AG04449 (cell line): Measurements from ENCODE around the gene MAN1B1.

Experiments
- CTCF ChIA-PET: fragments of 350-600 bp; formaldehyde crosslinking; extraction: SDS; loops from one replicate; lab custom pipeline; 2021; ENCODE audit warnings: antibody characterized with exemption; lab: Yijun Ruan, JAX
- POLR2A ChIA-PET: fragments of 400-600, 350-600 bp; formaldehyde crosslinking; extraction: SDS; loops from one replicate; lab custom pipeline; 2020; ENCODE audit warnings: antibody characterized with exemption, inconsistent platforms; lab: Yijun Ruan, JAX
- DNase-seq: peaks from one replicate; pipeline ENCODE4 v3.0.0-alpha.2; 2010; ENCODE audit warnings: low read depth, low spot score
- H3K4me3 ChIP-seq: 2 replicates; pipeline ENCODE4 v1.5.1; 2011; ENCODE audit warnings: low read depth, mild to moderate bottlenecking, control low read depth, low read length
- TF ChIP-seq, protein P1 (sequence below): IDR thresholded peaks from one replicate; pipeline ENCODE4 v1.5.1; 2011; ENCODE audit warnings: mild to moderate bottlenecking, moderate library complexity, low read length, control low read depth, inconsistent platforms; ENCODE audit not compliant: insufficient read depth; ENCODE audit errors: missing control alignments

The MAN1B1 gene

DNA sequence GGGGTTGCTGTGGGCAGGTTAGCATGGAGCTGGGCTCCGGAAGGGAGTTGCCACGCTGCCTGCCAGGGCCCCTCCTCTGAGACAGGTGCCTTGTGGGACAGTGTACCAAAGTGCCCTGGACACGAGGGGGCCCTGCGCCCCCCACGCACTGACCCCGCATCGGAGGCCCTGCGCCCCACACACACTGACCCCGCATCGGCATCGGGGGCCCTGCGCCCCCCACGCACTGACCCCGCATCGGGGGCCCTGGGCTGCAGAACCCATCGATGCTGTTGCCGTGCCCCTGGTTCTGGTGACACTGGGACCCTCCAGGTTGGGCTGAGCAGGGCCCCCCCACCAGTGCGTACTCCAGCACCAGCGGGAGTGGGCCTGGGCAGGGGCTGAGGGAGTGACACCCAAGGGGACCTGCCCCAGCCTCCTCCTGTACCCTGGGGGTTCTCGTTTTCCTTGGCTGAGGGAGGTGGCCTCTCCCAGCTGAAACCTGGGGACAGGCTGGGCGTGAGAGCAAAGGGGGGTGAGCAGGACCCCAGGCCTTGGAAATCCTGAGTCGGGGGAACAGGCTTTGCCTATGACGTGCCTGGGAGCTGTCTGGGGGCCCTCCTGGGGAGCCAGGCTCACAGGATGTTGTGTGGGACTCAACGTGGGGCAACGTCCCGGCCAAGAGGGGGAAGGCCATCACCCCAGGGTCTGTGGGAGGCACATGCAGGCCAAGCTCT lies 23.3 kb upstream of the MAN1B1 start:
- POLR2A ChIA-PET, result no interaction called here

DNA sequence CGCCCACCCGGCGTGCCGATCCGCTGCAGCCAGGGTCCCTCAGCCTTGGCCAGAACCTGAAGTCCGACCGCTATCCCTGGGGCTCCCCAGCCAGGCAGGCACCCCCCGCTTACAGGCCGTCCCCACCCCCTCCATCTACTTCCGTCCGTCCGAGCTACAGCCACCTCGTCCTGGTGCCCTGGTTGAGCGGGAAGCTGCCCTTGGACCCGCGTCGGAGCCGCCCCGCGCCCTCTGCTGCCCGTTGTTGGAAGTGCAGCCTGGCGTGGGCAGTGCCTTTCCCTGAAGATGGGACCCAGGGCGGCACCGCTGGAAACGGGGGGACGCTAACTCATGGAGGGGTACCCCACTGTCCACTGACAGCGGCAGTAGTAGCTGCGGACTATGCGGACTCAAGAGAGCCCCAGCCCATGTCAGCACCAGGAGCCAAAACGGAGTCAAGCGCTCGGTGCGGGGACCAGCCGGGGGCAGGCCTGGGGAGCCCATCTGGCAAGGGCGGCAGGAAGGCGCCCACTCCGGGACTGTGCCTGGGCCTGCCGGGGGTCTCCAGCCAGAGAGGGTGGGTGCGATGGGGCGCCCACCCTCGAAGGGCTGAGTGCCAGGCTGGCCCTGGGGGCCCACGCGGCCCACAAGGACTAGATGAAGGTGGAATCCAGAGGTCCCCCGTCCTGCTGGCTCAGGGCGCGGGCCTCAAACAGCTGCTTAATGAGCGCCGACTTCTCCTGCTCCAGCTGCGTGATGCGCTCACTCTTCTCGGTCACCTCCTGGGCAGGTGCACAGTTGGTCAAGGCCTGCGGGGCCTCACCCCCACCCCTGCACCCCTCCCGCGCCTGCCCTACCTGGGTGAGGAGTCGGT lies 22.5 kb upstream of the MAN1B1 start:
- no peak for DNase-seq
- CTCF ChIA-PET, result interaction anchor here (0.7 to 21.0 kb wide), 21 partner anchors 8 to 286 kb away, joined by 3 to 364 read pairs (median 4); partner anchors contain the start of genes ABCA2, ENTPD2, FUT7 and MAN1B1
- POLR2A ChIA-PET, result interaction anchor here (0.6 kb wide), 1 partner anchor 141 kb away, joined by 4 read pairs; the partner anchor contains the start of gene TMEM203
- TF ChIP-seq, protein P1, sequence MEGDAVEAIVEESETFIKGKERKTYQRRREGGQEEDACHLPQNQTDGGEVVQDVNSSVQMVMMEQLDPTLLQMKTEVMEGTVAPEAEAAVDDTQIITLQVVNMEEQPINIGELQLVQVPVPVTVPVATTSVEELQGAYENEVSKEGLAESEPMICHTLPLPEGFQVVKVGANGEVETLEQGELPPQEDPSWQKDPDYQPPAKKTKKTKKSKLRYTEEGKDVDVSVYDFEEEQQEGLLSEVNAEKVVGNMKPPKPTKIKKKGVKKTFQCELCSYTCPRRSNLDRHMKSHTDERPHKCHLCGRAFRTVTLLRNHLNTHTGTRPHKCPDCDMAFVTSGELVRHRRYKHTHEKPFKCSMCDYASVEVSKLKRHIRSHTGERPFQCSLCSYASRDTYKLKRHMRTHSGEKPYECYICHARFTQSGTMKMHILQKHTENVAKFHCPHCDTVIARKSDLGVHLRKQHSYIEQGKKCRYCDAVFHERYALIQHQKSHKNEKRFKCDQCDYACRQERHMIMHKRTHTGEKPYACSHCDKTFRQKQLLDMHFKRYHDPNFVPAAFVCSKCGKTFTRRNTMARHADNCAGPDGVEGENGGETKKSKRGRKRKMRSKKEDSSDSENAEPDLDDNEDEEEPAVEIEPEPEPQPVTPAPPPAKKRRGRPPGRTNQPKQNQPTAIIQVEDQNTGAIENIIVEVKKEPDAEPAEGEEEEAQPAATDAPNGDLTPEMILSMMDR, result peak; percentile 98
- no peak overlapping the region for H3K4me3 ChIP-seq

More for the DNA sequence above, 23.3 kb upstream of the MAN1B1 start:
- no peak for DNase-seq
- CTCF ChIA-PET, result interaction anchor here (0.7 to 21.0 kb wide), 20 partner anchors 9 to 286 kb away, joined by 3 to 364 read pairs (median 4); partner anchors contain the start of genes ABCA2, ENTPD2, FUT7 and MAN1B1
- TF ChIP-seq, protein P1, result no peak
- no peak overlapping the region for H3K4me3 ChIP-seq

DNA sequence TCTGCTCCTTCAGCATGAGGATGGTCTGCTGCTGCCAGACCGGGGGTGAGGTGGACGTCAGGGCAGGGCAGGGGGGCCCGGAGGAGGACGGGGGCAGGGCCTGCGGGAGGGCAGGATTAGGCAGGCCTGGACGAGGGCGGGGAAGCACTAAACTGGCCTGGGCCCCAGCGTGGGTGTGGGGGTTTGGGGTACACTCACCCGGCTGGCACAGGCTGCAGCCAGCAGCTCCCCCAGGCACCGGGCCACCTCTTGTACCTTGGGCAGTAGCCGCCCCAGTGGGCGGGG lies 22.0 kb upstream of the MAN1B1 start:
- no peak for DNase-seq
- POLR2A ChIA-PET, result no interaction called here
- CTCF ChIA-PET, result interaction anchor here (1.2 to 21.0 kb wide), 16 partner anchors 8 to 287 kb away, joined by 3 to 364 read pairs (median 6); partner anchors contain the start of genes ABCA2, ENTPD2, FUT7 and MAN1B1
- TF ChIP-seq, protein P1, result no peak
- H3K4me3 ChIP-seq, result no peak overlapping the region

DNA sequence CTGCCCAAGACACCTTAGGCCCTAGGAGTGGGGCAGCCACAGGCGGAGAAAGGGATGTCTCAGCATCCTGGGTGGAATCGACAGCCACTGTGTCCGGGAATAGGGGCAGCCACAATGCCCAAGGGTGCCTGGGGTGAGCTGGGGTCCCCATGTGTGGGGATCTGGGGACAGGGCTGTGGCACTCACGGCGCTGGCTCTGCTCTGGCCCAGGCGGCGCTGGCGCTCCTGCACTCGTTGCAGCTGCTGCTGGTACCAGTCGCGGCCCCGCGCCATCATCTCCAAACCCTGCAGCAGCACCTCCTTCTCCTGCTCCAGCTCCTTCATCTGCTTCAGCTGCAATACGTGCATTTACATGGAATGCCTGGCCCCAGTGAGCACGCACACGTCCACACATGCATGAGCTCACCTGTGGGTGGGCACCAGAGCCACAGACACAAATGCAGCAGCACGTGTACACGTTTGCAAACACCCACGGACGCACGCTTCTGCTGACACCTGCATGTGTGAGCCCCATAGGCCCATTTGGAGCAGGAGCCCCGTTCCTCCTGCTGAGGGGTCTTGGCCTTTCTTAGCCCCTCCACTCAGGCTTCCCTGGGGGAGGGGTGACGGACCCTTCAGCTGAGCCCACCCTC lies 21.3 kb upstream of the MAN1B1 start:
- ChIA-PET CTCF (interaction anchor here (1.0 to 21.0 kb wide), 10 partner anchors 6 to 278 kb away, joined by 3 to 364 read pairs (median 34); partner anchors contain the start of genes ABCA2, ENTPD2, FUT7 and MAN1B1), POLR2A (no interaction called here)
- H3K4me3 ChIP-seq, result no peak overlapping the region
- TF ChIP-seq, protein P1, result no peak
- DNase-seq, result no peak

GRCh38 chr9:137066096-137066861 lies 20.5 kb upstream of the MAN1B1 start:
- DNase-seq, result no peak
- POLR2A ChIA-PET, result no interaction called here
- CTCF ChIA-PET, result interaction anchor here (0.6 to 21.0 kb wide), 11 partner anchors 7 to 279 kb away, joined by 3 to 364 read pairs (median 18); partner anchors contain the start of genes ABCA2, ENTPD2, FUT7 and MAN1B1
- TF ChIP-seq, protein P1, result no peak
- no peak overlapping the region for H3K4me3 ChIP-seq
